GM23338 (cell line): ENCODE measurements around the gene IER2. TPM values are rescaled to one million over a fixed set of nuclear protein-coding genes. Genes with fewer than 3 reads are reported as not detected.
A peak's percentile ranks its signal among the peaks of the same experiment; 100 is the strongest.

ENCODE experiments used
- ATAC-seq: fragments of 200-7000 bp; cut with Tn5 transposase; 3 replicates; pipeline ENCODE4 v1.9.1; 2020
- DNase-seq: peaks from one replicate; pipeline ENCODE4 v3.0.0-alpha.2; 2015; ENCODE audit warnings: low spot score
- H2AFZ ChIP-seq: fragments of 200-600 bp; sonication (generic); 2 replicates; pipeline ENCODE4 v1.8.0; 2016; ENCODE audit warnings: antibody characterized with exemption, mild to moderate bottlenecking, moderate library complexity
- H3F3A ChIP-seq: fragments of 200-600 bp; sonication (generic); replicated peaks from 2 replicates; pipeline ENCODE4 v1.8.0; 2017; ENCODE audit warnings: antibody characterized with exemption, mixed run types, low read depth
- H3K27ac ChIP-seq: fragments of 200-600 bp; sonication (generic); 2 replicates; pipeline ENCODE4 v1.6.1; 2016; ENCODE audit warnings: low read depth
- H3K27me3 ChIP-seq: fragments of 200-600 bp; sonication (generic); 2 replicates; pipeline ENCODE4 v1.8.0; 2016; ENCODE audit warnings: mild to moderate bottlenecking, mixed run types, moderate library complexity; ENCODE audit not compliant: insufficient read depth
- H3K36me3 ChIP-seq: fragments of 200-600 bp; sonication (generic); 2 replicates; pipeline ENCODE4 v1.8.0; 2016; ENCODE audit warnings: mild to moderate bottlenecking; ENCODE audit not compliant: insufficient read depth
- H3K4me1 ChIP-seq: fragments of 200-600 bp; sonication (generic); 2 replicates; pipeline ENCODE4 v1.8.0; 2016; ENCODE audit warnings: mild to moderate bottlenecking, moderate library complexity; ENCODE audit not compliant: insufficient read depth
- H3K4me2 ChIP-seq: fragments of 200-600 bp; sonication (generic); 2 replicates; pipeline ENCODE4 v1.7.1; 2017; ENCODE audit warnings: mixed run types
- H3K4me3 ChIP-seq: fragments of 200-600 bp; sonication (generic); 2 replicates; pipeline ENCODE4 v1.6.1; 2016; ENCODE audit warnings: mixed run types
- H3K79me2 ChIP-seq: fragments of 200-600 bp; sonication (generic); replicated peaks from 2 replicates; pipeline ENCODE4 v1.8.0; 2017; ENCODE audit warnings: mild to moderate bottlenecking; ENCODE audit not compliant: insufficient read depth
- H3K9me2 ChIP-seq: fragments of 200-600 bp; sonication (generic); 2 replicates; pipeline ENCODE4 v1.8.0; 2017; ENCODE audit not compliant: insufficient read depth
- H4K20me1 ChIP-seq: fragments of 200-600 bp; sonication (generic); replicated peaks from 2 replicates; pipeline ENCODE4 v1.8.0; 2017; ENCODE audit warnings: mild to moderate bottlenecking; ENCODE audit not compliant: insufficient read depth
- H3K27ac Mint-ChIP-seq: 2 replicates; pipeline ENCODE4 v1.8.0; 2020; ENCODE audit warnings: inconsistent platforms, mild to moderate bottlenecking, moderate library complexity, mixed read lengths
- H3K27me3 Mint-ChIP-seq: 3 replicates; pipeline ENCODE4 v1.8.0; 2022; ENCODE audit warnings: low read depth, mild to moderate bottlenecking, moderate library complexity, mixed read lengths, inconsistent platforms; ENCODE audit not compliant: insufficient read depth, poor library complexity
- H3K36me3 Mint-ChIP-seq: 3 replicates; pipeline ENCODE4 v1.8.0; 2021; ENCODE audit warnings: low read depth, mild to moderate bottlenecking, inconsistent platforms, moderate library complexity, mixed read lengths
- H3K4me1 Mint-ChIP-seq: 3 replicates; pipeline ENCODE4 v1.8.0; 2020; ENCODE audit warnings: mild to moderate bottlenecking, inconsistent platforms, mixed read lengths
- H3K4me3 Mint-ChIP-seq: 3 replicates; pipeline ENCODE4 v1.8.0; 2021; ENCODE audit warnings: moderate library complexity, mild to moderate bottlenecking, inconsistent platforms, mixed read lengths
- H3K9me3 Mint-ChIP-seq: 3 replicates; pipeline ENCODE4 v1.8.0; 2020; ENCODE audit warnings: moderate library complexity, mild to moderate bottlenecking, inconsistent platforms, mixed read lengths
- CTCF ChIP-seq, 2 experiments: fragments of 200-600 bp in 1 of 2; sonication (generic) in 1 of 2; conservative IDR thresholded peaks; 2 replicates each; pipeline versions ENCODE4 v1.5.1 to v1.6.1; 2016 to 2017; ENCODE audit warnings: antibody characterized with exemption in 2 of 2, low read depth in 2 of 2, mild to moderate bottlenecking in 2 of 2, moderate library complexity in 1 of 2
- ETS1 ChIP-seq: IDR thresholded peaks from 2 replicates; pipeline ENCODE4 v1.6.1; 2016; ENCODE audit warnings: antibody characterized with exemption
- EZH2 ChIP-seq: fragments of 200-600 bp; sonication (generic); IDR thresholded peaks from one replicate; pipeline ENCODE4 v1.8.0; 2017; ENCODE audit warnings: antibody characterized with exemption, mild to moderate bottlenecking, low read depth; ENCODE audit not compliant: unreplicated experiment
- EZH2phosphoT487 ChIP-seq: fragments of 200-600 bp; sonication (generic); IDR thresholded peaks from one replicate; pipeline ENCODE4 v1.8.1; 2018; ENCODE audit warnings: antibody characterized with exemption; ENCODE audit not compliant: unreplicated experiment
- JUNB ChIP-seq: IDR thresholded peaks from one replicate; pipeline ENCODE4 v1.6.1; 2016; ENCODE audit warnings: antibody characterized with exemption; ENCODE audit not compliant: unreplicated experiment
- NANOG ChIP-seq: IDR thresholded peaks from 2 replicates; pipeline ENCODE4 v1.6.1; 2016; ENCODE audit warnings: antibody characterized with exemption, borderline replicate concordance
- POLR2AphosphoS5 ChIP-seq: IDR thresholded peaks from 2 replicates; pipeline ENCODE4 v1.6.1; 2016; ENCODE audit warnings: antibody characterized with exemption, low read depth
- REST ChIP-seq: IDR thresholded peaks from one replicate; pipeline ENCODE4 v1.6.1; 2018; ENCODE audit warnings: antibody characterized with exemption; ENCODE audit not compliant: unreplicated experiment
- STAT1 ChIP-seq: IDR thresholded peaks from one replicate; pipeline ENCODE4 v1.6.1; 2016; ENCODE audit warnings: antibody characterized with exemption; ENCODE audit not compliant: unreplicated experiment
- ZNF114 ChIP-seq: fragments of 250-450 bp; sonication (Bioruptor Pico); IDR thresholded peaks from 2 replicates; pipeline ENCODE4 v1.5.0; 2020; ENCODE audit warnings: mild to moderate bottlenecking, moderate library complexity
- ZNF331 ChIP-seq: fragments of 250-450 bp; sonication (Bioruptor Pico); IDR thresholded peaks from 2 replicates; pipeline ENCODE4 v1.5.0; 2020; ENCODE audit warnings: low read depth, mild to moderate bottlenecking, moderate library complexity
- ZNF462 ChIP-seq: fragments of 250-450 bp; sonication (Bioruptor Pico); IDR thresholded peaks from 2 replicates; pipeline ENCODE4 v1.5.0; 2020; ENCODE audit warnings: mild to moderate bottlenecking, moderate library complexity
- polyA plus RNA-seq: library from polyadenylated mRNA; unstranded; fragments of >200 nt; fragmentation: Nextera tagmentation; extraction: Ambion mirVana; gene quantifications from 2 replicates; pipeline ENCODE4 v1.2.1, GENCODE V29; 2016
- total RNA-seq: library from RNA; depleted of rRNA; stranded (reverse); fragments of >200 nt; shearing (Covaris generic); gene quantifications from 2 replicates; pipeline ENCODE4 v1.2.3, GENCODE V29; 2014

IER2 gene
- total and polyA plus RNA-seq, 2 experiments from 2014 or later = 124 to 191 TPM

- H3K4me1 Mint-ChIP-seq = peaks cover 49% of the 10 kb centered on the region
- H3K4me2 ChIP-seq = peak overlapping the region; percentile 94; the same call in 1 of the 2 replicates
- no peak for TF ChIP-seq POLR2AphosphoS5
- TF ChIP-seq ZNF331 (CRISPR knock-in tag) = no peak
- TF ChIP-seq ZNF114 = no peak
- TF ChIP-seq CTCF (conservative IDR thresholded peaks at IDR 0.05; ENCODE audit: low read depth in 2 of 2) = no peak
- TF ChIP-seq EZH2 = no peak
- no peak for TF ChIP-seq STAT1
- no peak for TF ChIP-seq REST
- no peak for TF ChIP-seq ETS1
- TF ChIP-seq NANOG = no peak
- TF ChIP-seq ZNF462 = no peak
- no peak for TF ChIP-seq EZH2phosphoT487
- no peak for TF ChIP-seq JUNB
- H3K9me2 ChIP-seq = no peaks in the 10 kb centered on the region
- no peaks in the 10 kb centered on the region for H3K27me3 ChIP-seq
- ATAC-seq (no peak), DNase-seq (no peak)
- H3K79me2 ChIP-seq = peaks cover 87% of the 10 kb centered on the region
- H3K27ac ChIP-seq = no peak overlapping the region
- peaks cover 73% of the 10 kb centered on the region for H4K20me1 ChIP-seq
- H3F3A ChIP-seq = peaks cover 6% of the 10 kb centered on the region
- peaks cover 32% of the 10 kb centered on the region for H3K4me1 ChIP-seq
- H2AFZ ChIP-seq = no peak overlapping the region
- H3K27me3 Mint-ChIP-seq = peaks cover 26% of the 10 kb centered on the region
- peaks cover 39% of the 10 kb centered on the region for H3K36me3 Mint-ChIP-seq
- H3K4me3 ChIP-seq = peak overlapping the region; percentile 96; the same call in 1 of the 2 replicates
- peak overlapping the region; percentile 5; the same call in 1 of the 3 replicates for H3K4me3 Mint-ChIP-seq
- H3K36me3 ChIP-seq = no peaks in the 10 kb centered on the region
- peak overlapping the region; percentile 14; the same call in 1 of the 2 replicates for H3K27ac Mint-ChIP-seq
- H3K9me3 Mint-ChIP-seq = peaks cover 3% of the 10 kb centered on the region; the same call in 2 of the 3 replicates
These were observed 28.5 kb upstream of the IER2 start for GRCh38 chr19:13121551-13122274.
